Thyroid gland (tissue), 4 donors: ENCODE results near the gene DOP1B.

Experiments used
- CTCF ChIP-seq, 6 experiments: fragments of 200-600 bp in 3 of 6; fragments of 450-650 bp in 3 of 6; sonication (generic) in 3 of 6; IDR thresholded peaks; one replicate each; pipeline ENCODE4 v1.5.1; 2016 to 2019; ENCODE audit warnings: antibody characterized with exemption in 6 of 6, mild to moderate bottlenecking in 2 of 6, inconsistent platforms in 1 of 6, moderate library complexity in 1 of 6
- POLR2A ChIP-seq, 2 donors: fragments of 450-650 bp; IDR thresholded peaks; one replicate each; pipeline ENCODE4 v1.6.1; 2017; ENCODE audit warnings: antibody characterized with exemption in 2 of 2, mild to moderate bottlenecking in 2 of 2, moderate library complexity in 1 of 2

DNA sequence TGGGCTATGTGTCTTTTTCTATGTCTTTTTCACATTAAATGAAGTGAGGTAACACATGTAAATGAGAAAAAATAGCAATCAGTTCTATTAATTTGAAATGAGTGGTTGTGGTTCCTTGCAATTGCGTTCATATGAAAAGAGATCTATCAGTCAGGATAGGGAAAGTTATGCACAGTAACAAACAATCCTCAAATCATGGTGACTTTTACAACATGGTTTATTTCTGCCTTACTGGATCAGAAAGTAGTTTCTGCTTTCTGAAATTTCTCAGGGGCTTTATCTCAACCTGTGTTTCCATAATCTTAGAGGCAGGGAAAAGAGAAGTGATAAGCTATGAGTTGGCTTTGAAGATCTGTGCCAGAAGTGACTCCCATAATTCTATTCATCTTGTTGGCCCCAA is 39.0 kb downstream of the DOP1B start:
- TF ChIP-seq POLR2A (IDR thresholded peaks at IDR 0.05), result no peak
- no peak for TF ChIP-seq CTCF (IDR thresholded peaks at IDR 0.05)
